Measurements from ENCODE around the gene CEBPB.

The CEBPB gene

GRCh38 chr20:50230184-50230583, 39.6 kb downstream of the CEBPB start:
- no peak for DNase-seq

GRCh38 chr20:50230871-50231560, 40.4 kb downstream of the CEBPB start:
- DNase-seq: no peak

- DNase-seq: no peak
Measured at GRCh38 chr20:50231854-50232253, 41.2 kb downstream of the CEBPB start.

- no peak for DNase-seq
Measured at GRCh38 chr20:50232651-50233324, 42.2 kb downstream of the CEBPB start.

GRCh38 chr20:50233325-50234212, 42.9 kb downstream of the CEBPB start:
- no peak for DNase-seq

- DNase-seq: no peak
Measured at GRCh38 chr20:50234288-50234687, 43.7 kb downstream of the CEBPB start.

- no peak for DNase-seq
Measured at GRCh38 chr20:50237349-50237748, 46.7 kb downstream of the CEBPB start.

- DNase-seq: no peak
Measured at GRCh38 chr20:50238081-50238800, 47.6 kb downstream of the CEBPB start.

- no peak for DNase-seq
Measured at GRCh38 chr20:50240092-50240491, 49.5 kb downstream of the CEBPB start.

GRCh38 chr20:50242178-50242514, 51.5 kb downstream of the CEBPB start:
- DNase-seq: no peak

All from stimulated activated CD4-positive, alpha-beta T cell treated with anti-CD3 and anti-CD28 coated beads, Interleukin-4, amount 100 ng/mL, for 24 hours (primary cell).